ENCODE measurements around the gene GALNTL6. TPM values are rescaled to one million over a fixed set of nuclear protein-coding genes. Genes with fewer than 3 reads are reported as not detected.

GALNTL6 gene
- total and polyA plus RNA-seq, 2 donors (not counting 3 experiments of a cell fraction or from before 2014, with no cell fraction given): not detected

GRCh38 chr4:172813359-172813923 is 1000.2 kb downstream of the GALNTL6 start:
- H3K27ac ChIP-seq (ENCODE audit: insufficient read depth, low read depth, low read length): no peak overlapping the region
- no peak overlapping the region for H3K4me2 ChIP-seq (ENCODE audit: insufficient read depth, low read length)
- H3K9me1 ChIP-seq (replicated peaks; ENCODE audit: control insufficient read depth, extremely low read depth, insufficient read depth, low read length): no peaks in the 10 kb centered on the region
- H3K9me3 ChIP-seq (replicated peaks; ENCODE audit: control insufficient read depth, insufficient read depth, low read length): no peaks in the 10 kb centered on the region
- ChIA-PET POLR2A (no interaction called here), CTCF (no interaction called here)
- no peak overlapping the region for H3K4me3 ChIP-seq (replicated peaks in 1 of 3; ENCODE audit: insufficient read depth in 1 of 3, low read depth in 1 of 3, low read length in 3 of 3)
- dilution Hi-C loops (cut with MboI; ENCODE audit: extremely low pct_ligation_motif_present, low sequenced_read_pairs) (no loop called here), intact Hi-C loops (cut with micrococcal nuclease) (no loop called here)
- BruUV-seq (replicated peaks): no TSS peak
- no peaks in the 10 kb centered on the region for H4K20me1 ChIP-seq (replicated peaks; ENCODE audit: control insufficient read depth, extremely low read depth, insufficient read depth, low read length)
- TF ChIP-seq, protein P1, sequence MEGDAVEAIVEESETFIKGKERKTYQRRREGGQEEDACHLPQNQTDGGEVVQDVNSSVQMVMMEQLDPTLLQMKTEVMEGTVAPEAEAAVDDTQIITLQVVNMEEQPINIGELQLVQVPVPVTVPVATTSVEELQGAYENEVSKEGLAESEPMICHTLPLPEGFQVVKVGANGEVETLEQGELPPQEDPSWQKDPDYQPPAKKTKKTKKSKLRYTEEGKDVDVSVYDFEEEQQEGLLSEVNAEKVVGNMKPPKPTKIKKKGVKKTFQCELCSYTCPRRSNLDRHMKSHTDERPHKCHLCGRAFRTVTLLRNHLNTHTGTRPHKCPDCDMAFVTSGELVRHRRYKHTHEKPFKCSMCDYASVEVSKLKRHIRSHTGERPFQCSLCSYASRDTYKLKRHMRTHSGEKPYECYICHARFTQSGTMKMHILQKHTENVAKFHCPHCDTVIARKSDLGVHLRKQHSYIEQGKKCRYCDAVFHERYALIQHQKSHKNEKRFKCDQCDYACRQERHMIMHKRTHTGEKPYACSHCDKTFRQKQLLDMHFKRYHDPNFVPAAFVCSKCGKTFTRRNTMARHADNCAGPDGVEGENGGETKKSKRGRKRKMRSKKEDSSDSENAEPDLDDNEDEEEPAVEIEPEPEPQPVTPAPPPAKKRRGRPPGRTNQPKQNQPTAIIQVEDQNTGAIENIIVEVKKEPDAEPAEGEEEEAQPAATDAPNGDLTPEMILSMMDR (IDR thresholded peaks at IDR 0.05; ENCODE audit: extremely low read depth in 1 of 2, insufficient read depth in 1 of 2, low read depth in 1 of 2, low read length in 2 of 2): no peak
- TF ChIP-seq JUN (IDR thresholded peaks at IDR 0.05; ENCODE audit: borderline replicate concordance, insufficient read depth, insufficient read length, low read depth): no peak
- no peak for TF ChIP-seq POLR2AphosphoS5 (IDR thresholded peaks at IDR 0.05; ENCODE audit: insufficient read depth, low read depth, low read length)
- no peak for TF ChIP-seq MYC (IDR thresholded peaks at IDR 0.05; ENCODE audit: low read depth, low read length)
- TF ChIP-seq, protein P2, sequence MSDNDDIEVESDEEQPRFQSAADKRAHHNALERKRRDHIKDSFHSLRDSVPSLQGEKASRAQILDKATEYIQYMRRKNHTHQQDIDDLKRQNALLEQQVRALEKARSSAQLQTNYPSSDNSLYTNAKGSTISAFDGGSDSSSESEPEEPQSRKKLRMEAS (IDR thresholded peaks at IDR 0.05; ENCODE audit: insufficient read depth, insufficient read length): no peak
- TF ChIP-seq FOS (IDR thresholded peaks at IDR 0.05; ENCODE audit: borderline replicate concordance, insufficient read depth, low read length): no peak
- no peak for TF ChIP-seq GATA2 (IDR thresholded peaks at IDR 0.05; ENCODE audit: insufficient read depth, insufficient read length, low read depth, low read length)
- no peak for TF ChIP-seq EZH2 (IDR thresholded peaks at IDR 0.05; ENCODE audit: borderline replicate concordance, low read depth, low read length, severe bottlenecking)
- TF ChIP-seq POLR2A (IDR thresholded peaks at IDR 0.05; ENCODE audit: low read depth, low read length): no peak
- H3K27me3 ChIP-seq (ENCODE audit: control insufficient read depth in 2 of 2, insufficient read depth in 2 of 2, low read length in 2 of 2): no peaks in the 10 kb centered on the region
- FAIRE-seq: no peak
- no peak for DNase-seq (ENCODE audit: low read depth, low spot score)
- no peak overlapping the region for H2AFZ ChIP-seq (ENCODE audit: low read depth, low read length)
- H3K36me3 ChIP-seq (ENCODE audit: control insufficient read depth in 2 of 2, extremely low read depth in 1 of 2, insufficient read depth in 2 of 2, low read length in 2 of 2): no peaks in the 10 kb centered on the region
- no peaks in the 10 kb centered on the region for H3K4me1 ChIP-seq (ENCODE audit: control insufficient read depth, extremely low read depth, insufficient read depth, low read length)
- H3K9ac ChIP-seq (replicated peaks; ENCODE audit: extremely low read depth, insufficient read depth, low read length): no peak overlapping the region
- no peaks in the 10 kb centered on the region for H3K79me2 ChIP-seq (ENCODE audit: control insufficient read depth, insufficient read depth, low read length)

Data from endothelial cell of umbilical vein (primary cell).